ENCODE measurements around the gene ZDHHC9. TPM values are rescaled to one million over a fixed set of nuclear protein-coding genes. Genes with fewer than 3 reads are reported as not detected.

ZDHHC9 gene
- total and polyA plus RNA-seq, 9 donors: 8.3 to 34.6 (median 16.6) TPM

DNA sequence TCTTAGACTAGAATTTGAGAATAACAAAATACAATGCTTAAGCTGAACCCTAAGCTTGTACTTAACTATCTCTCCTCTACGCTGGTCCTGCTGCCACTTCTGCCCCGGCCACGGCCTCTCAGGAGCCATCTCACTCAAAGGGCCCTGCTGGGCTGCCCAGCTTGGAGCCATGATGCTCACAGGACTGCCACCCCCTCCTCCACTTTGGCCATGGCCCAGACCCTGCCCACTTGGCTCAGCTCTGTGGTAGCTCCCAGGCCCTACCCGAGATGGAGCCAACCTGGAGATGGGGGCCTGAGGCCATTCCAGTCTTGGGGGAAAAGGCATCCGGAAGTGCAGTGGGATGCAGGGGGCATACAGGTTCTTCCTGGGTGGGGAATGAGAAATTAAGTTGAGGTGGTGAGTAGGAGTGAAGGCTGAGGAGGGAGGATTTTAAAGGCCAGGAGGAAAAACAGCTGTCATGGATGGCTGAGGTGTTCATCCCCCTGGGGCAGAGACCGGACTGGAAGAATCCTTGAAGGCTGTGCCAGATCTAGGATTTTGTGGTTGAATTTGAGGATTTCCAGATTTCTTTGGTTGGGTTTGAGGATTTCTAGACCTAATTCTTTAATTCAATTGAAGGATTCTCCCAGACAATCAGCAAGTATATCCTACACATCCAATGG, 63.1 kb downstream of the ZDHHC9 start:
- Histone ChIP-seq H3K4me1 (ENCODE audit: insufficient read depth) (no peaks in the 10 kb centered on the region), H3K27me3 (no peaks in the 10 kb centered on the region), H3K9me3 (no peaks in the 10 kb centered on the region), H3K4me3 (no peak overlapping the region), H3K27ac (no peak overlapping the region), H3K36me3 (no peaks in the 10 kb centered on the region)
- TF ChIP-seq EP300 (IDR thresholded peaks at IDR 0.05): no peak
- no peak for TF ChIP-seq CTCF (IDR thresholded peaks at IDR 0.05)
- TF ChIP-seq POLR2A (IDR thresholded peaks at IDR 0.05): no peak
- WGBS, 3 donors: 77 to 81% (median 78%) methylated on average over 6 of the region's 6 CpGs
- DNase-seq: no peak
- intact Hi-C loops (cut with DNase I): no loop called here

GRCh38 chrX:129779747-129780146, 63.9 kb downstream of the ZDHHC9 start, which contains the start of gene SASH3:
TSS of gene SASH3 (plus strand) at chrX:129779949. CDS start at chrX:129780098, 149 bp downstream.
- 86 to 89% (median 87%) methylated on average over 13 of the region's 13 CpGs for WGBS, 3 donors
- intact Hi-C loops (cut with DNase I): no loop called here
- Histone ChIP-seq H3K36me3 (no peaks in the 10 kb centered on the region), H3K4me1 (ENCODE audit: insufficient read depth) (no peaks in the 10 kb centered on the region), H3K4me3 (no peak within 1 kb of the TSS), H3K27me3 (no peaks in the 10 kb centered on the region), H3K9me3 (no peaks in the 10 kb centered on the region), H3K27ac (no peak within 1 kb of the TSS)
- DNase-seq: no peak
- TF ChIP-seq CTCF (IDR thresholded peaks at IDR 0.05): no peak
- no peak for TF ChIP-seq POLR2A (IDR thresholded peaks at IDR 0.05)
- no peak for TF ChIP-seq EP300 (IDR thresholded peaks at IDR 0.05)

GRCh38 chrX:129779086-129779672, 64.5 kb downstream of the ZDHHC9 start:
- no peaks in the 10 kb centered on the region for H3K9me3 ChIP-seq
- H3K4me1 ChIP-seq (ENCODE audit: insufficient read depth): no peaks in the 10 kb centered on the region
- no peak overlapping the region for H3K27ac ChIP-seq
- no peak overlapping the region for H3K4me3 ChIP-seq
- no peak for DNase-seq
- intact Hi-C loops (cut with DNase I): no loop called here
- TF ChIP-seq EP300 (IDR thresholded peaks at IDR 0.05): no peak
- TF ChIP-seq CTCF (IDR thresholded peaks at IDR 0.05): no peak
- TF ChIP-seq POLR2A (IDR thresholded peaks at IDR 0.05): no peak
- WGBS, 3 donors: 78 to 88% (median 84%) methylated on average over 7 of the region's 7 CpGs
- H3K36me3 ChIP-seq: no peaks in the 10 kb centered on the region
- H3K27me3 ChIP-seq: no peaks in the 10 kb centered on the region

- Histone ChIP-seq H3K27ac (no peak overlapping the region), H3K9me3 (no peaks in the 10 kb centered on the region), H3K4me1 (ENCODE audit: insufficient read depth) (no peaks in the 10 kb centered on the region), H3K36me3 (no peaks in the 10 kb centered on the region), H3K4me3 (no peak overlapping the region), H3K27me3 (no peaks in the 10 kb centered on the region)
- no peak for TF ChIP-seq CTCF (IDR thresholded peaks at IDR 0.05)
- TF ChIP-seq POLR2A (IDR thresholded peaks at IDR 0.05): no peak
- no peak for TF ChIP-seq EP300 (IDR thresholded peaks at IDR 0.05)
- DNase-seq: no peak
- intact Hi-C loops (cut with DNase I): no loop called here
- WGBS, 3 donors: 66 to 74% (median 70%) methylated on average over 30 of the region's 30 CpGs
Measured at GRCh38 chrX:129777218-129778030, 66.3 kb downstream of the ZDHHC9 start.

Measured in ovary (tissue), 9 donors.